ENCODE measurements around the gene RPS2. TPM values are rescaled to one million over a fixed set of nuclear protein-coding genes. Genes with fewer than 3 reads are reported as not detected.

RPS2 gene
- total RNA-seq, 1 donor from 2014 or later = 2,813 TPM

GRCh38 chr16:1974157-1975070 is 9.8 kb upstream of the RPS2 start:
- no peak for DNase-seq (ENCODE audit: low read depth)
- no peak for TF ChIP-seq CTCF (conservative IDR thresholded peaks at IDR 0.05; ENCODE audit: low read depth, low read length)
- H3K4me3 ChIP-seq (ENCODE audit: low read depth, low read length) = no peak overlapping the region

- no peak overlapping the region for H3K4me3 ChIP-seq (ENCODE audit: low read depth, low read length)
Observed at GRCh38 chr16:1973461-1974156, 9.0 kb upstream of the RPS2 start.

GRCh38 chr16:1972490-1972877 is 7.9 kb upstream of the RPS2 start:
- DNase-seq (ENCODE audit: low read depth) = no peak
- TF ChIP-seq CTCF (conservative IDR thresholded peaks at IDR 0.05; ENCODE audit: low read depth, low read length) = no peak
- H3K4me3 ChIP-seq (ENCODE audit: low read depth, low read length) = peak overlapping the region; percentile 68

More at GRCh38 chr16:1973461-1974156, 9.0 kb upstream of the RPS2 start:
- TF ChIP-seq CTCF (conservative IDR thresholded peaks at IDR 0.05; ENCODE audit: low read depth, low read length) = no peak
- no peak for DNase-seq (ENCODE audit: low read depth)

GRCh38 chr16:1971796-1972489 is 7.3 kb upstream of the RPS2 start, which contains the start of gene TBL3:
TBL3 (plus strand) TSS chr16:1972053; CDS start chr16:1972165, 112 bp downstream.
- TF ChIP-seq CTCF (conservative IDR thresholded peaks at IDR 0.05; ENCODE audit: low read depth, low read length) = no peak
- DNase-seq (ENCODE audit: low read depth) = peak; percentile 49
- peak within 1 kb of the TSS; percentile 68 for H3K4me3 ChIP-seq (ENCODE audit: low read depth, low read length)

- no peak for DNase-seq (ENCODE audit: low read depth)
- no peak overlapping the region for H3K4me3 ChIP-seq (ENCODE audit: low read depth, low read length)
- TF ChIP-seq CTCF (conservative IDR thresholded peaks at IDR 0.05; ENCODE audit: low read depth, low read length) = no peak
Observed at GRCh38 chr16:1968146-1968953, 3.7 kb upstream of the RPS2 start.

- no peak for DNase-seq (ENCODE audit: low read depth)
- TF ChIP-seq CTCF (conservative IDR thresholded peaks at IDR 0.05; ENCODE audit: low read depth, low read length) = no peak
- peak within 1 kb of the TSS; percentile 93 for H3K4me3 ChIP-seq (ENCODE audit: low read depth, low read length)
Observed at GRCh38 chr16:1966460-1966859, 1.8 kb upstream of the RPS2 start, which contains the start of gene RNF151. RNF151 (plus strand) TSS chr16:1966856; CDS start chr16:1966882, 26 bp downstream.
